Activated CD4-positive, CD25-positive, alpha-beta regulatory T cell (primary cell): ENCODE data around the gene ZNF776.
"Not testable (repeated sequence)": the region's sequence is repeated elsewhere in the genome, so short reads cannot be mapped to it uniquely, and the experiment has no call there.

Source experiments
- DNase-seq, 4 experiments: peaks; one replicate each; lab custom pipeline; 2025; lab: John Stamatoyannopoulos, UW

The ZNF776 gene

DNA sequence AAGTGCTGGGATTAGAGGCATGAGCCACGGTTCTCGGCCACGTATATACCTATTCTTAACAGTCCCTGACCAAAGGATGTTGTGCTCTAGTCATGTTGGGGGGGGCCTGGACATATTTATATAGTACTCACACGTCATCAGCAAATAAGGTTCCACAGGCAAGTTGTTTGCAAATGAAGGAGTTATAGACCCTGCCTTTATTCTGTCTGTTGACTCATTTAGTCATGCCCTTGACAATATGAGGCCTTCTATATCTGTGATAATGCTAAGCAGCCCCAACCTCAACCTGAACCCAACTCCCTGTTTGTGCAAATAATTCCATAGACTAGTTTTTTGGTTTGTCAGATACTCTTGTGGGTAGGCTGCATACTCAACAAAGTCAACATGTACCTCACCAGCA lies 31.7 kb downstream of the ZNF776 start:
- no peak for DNase-seq

- no peak for DNase-seq
Observed at GRCh38 chr19:57779220-57779845, 32.7 kb downstream of the ZNF776 start.

GRCh38 chr19:57786286-57786685 lies 39.7 kb downstream of the ZNF776 start:
- DNase-seq: no peak

DNA sequence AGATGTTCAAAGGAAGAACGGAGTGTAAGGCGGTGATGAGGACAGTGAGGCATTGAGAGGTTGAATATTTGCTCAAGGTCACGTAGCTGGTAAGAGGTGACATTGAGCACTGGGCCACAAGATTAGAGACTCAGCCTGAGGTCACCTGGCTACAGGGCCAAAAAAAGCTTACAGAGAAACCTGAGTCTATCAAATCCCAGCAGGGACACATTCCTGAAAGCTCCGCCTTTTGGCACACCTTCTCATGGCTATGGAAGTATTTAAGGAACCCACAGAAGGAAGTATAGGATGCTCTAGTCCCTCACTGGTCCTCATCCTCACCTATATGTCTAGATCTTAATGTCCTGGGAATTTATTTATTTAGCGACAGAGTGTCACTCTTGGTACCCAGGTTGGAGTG lies 40.3 kb downstream of the ZNF776 start:
- DNase-seq: no peak

DNA sequence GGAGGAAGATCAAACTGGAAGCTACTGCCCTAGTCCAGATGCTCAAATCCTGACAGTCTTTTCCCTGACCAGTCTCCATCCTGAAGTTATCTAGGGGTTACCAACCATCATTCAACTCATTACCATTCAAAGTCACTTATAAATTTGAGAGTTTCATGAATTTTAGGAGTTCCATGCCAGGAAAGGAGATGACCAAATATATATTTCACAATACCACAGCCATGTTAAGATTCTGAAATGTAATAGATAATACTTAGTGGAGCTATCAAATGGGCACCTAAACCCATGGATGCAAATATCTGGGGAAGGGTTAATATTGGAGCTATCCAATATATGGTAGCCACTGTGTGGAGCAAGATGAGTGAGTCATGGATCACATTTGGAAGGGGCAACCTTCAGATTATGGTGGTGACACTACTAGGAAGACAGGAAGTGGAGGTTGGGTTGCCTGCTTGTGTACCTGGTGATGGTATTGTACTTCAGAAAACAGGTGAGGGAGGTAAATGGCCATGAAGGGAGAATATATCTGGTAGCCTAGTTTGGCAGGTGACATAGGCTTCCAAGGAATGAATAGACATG lies 41.6 kb downstream of the ZNF776 start:
- no peak for DNase-seq

DNA sequence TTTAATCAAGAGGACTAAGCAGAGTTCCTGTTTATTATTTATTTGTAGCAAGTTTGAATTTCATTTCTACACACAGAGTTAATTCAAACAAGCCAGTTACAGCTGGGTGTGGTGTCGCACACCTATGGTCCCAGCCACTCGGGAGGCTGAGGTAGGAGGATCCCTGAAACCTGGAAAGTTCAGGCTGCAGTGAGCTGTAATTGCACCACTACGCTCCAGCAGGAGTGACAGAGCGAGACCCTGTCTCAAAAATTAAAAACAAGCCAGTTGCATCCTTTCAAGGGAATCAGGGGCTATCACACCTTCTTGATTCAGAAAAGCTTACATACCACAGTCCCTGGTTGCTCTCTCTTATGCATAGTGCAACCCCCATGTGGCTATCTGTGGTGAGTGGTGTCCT lies 42.7 kb downstream of the ZNF776 start:
- no peak for DNase-seq

GRCh38 chr19:57796580-57796979 lies 50.0 kb downstream of the ZNF776 start:
- DNase-seq: not testable (repeated sequence)

- DNase-seq: no peak
Observed at GRCh38 chr19:57800696-57801095, 54.1 kb downstream of the ZNF776 start.

DNA sequence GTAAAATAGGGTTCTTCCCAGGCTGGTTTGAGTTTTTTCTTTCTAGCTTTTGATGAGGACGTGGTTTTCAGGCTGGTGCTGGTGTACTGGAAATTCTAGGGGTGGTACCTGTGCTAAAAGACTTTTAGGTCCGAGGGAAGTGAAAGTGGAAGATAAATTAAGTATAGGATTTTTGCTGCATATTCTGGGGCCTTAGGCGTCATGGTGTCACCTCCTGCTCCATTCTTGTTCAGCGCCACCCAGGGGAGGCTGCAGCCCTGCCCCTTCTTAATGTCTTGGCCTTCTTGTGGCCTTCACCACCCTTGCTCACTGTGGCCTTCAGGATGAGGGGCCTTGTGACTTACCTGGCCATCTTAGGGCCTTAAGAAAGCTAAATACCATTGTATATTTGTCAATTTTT lies 55.7 kb downstream of the ZNF776 start:
- no peak for DNase-seq

DNA sequence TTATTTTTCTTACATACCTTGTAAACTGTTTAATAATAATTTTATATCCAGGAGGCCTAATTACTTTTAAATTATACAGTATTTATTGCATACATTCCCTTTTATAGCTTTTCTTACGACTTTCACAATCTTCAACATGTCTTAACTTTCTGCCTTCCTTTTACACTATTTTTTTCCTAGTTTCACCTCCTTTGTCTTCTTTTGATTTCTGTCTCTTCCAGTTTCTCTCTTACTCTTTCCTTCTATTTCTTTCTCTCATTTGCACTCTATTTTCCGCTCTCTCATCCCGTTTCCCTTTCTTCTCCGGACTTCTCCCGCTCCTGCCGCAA lies 56.6 kb downstream of the ZNF776 start:
- DNase-seq: no peak

DNA sequence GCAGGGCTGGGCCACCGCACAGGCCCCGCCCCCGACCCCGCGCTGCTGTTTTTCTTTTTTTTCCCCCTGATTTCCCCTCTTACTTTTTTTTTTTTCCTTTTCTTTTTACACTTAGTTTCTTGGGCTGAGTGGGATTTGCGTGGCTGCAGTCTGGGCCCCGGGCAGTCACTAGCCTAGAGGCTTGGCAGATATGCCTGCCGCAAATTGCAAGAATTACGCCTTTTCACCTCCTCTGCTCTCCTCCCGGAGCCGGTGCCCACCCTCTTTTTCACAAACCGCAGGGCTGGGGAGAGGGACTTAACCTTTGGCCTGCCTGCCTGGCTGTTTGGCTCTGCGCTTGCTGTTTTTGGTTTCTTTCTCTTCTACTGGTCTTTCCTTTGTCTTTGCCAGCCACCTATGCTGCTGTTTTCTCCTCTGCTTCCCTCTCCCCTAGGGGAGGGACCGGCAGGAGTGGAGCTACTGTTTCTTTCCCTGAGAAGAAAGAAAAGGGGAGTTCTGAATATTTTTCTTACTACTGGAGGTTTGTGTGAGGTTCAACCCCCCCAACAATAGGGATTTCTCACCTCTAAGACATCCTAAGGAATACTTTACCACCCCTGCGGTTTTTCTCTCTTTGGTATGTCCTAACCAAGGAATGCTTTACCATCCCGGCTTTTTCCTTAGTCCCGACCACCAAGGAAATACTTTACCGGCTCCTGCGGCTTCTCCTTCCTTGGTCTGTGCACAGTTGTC lies 57.1 kb downstream of the ZNF776 start:
- DNase-seq: no peak

- DNase-seq: no peak
Observed at GRCh38 chr19:57807541-57807940, 60.9 kb downstream of the ZNF776 start.
